ENCODE results near the gene IRF7.

The IRF7 gene

DNA sequence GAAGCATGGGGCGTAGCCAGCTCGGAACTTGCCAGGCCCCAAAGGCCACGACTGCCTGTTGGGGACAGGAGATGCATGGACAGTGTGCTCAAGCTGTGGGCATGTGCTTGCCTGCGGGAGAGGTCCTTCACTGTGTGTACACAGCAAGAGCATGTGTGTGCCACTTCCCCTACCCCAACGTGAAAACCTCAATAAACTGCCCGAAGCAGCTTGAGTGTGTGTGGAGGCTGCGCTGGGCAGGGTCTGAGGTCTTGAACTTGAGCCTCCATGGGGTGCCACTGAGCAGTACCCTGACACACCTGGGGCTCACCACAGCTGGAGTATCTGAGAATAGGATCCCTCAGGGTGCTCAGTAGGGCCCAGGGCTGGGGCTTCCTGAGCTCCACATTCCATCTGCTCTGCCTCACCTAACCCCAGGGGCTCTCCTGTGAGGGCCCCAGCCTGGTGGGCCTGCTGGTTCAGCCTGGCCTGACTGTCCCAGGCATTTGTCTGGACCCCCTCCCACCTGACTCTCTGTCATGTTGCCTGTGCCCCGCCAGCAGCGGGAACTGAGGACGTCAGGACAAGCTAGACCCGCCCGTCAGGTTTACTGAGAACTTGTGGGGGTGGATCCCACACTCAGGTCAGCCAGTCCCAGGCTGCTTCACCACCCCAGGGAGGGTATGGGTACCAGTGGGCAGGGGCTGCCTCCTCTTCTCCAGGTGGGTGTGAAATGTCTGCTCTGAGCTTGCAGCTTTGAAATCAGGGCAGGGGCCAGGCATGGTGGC, 51.8 kb downstream of the IRF7 start:
- no peak for DNase-seq (ENCODE audit: low read depth)

DNA sequence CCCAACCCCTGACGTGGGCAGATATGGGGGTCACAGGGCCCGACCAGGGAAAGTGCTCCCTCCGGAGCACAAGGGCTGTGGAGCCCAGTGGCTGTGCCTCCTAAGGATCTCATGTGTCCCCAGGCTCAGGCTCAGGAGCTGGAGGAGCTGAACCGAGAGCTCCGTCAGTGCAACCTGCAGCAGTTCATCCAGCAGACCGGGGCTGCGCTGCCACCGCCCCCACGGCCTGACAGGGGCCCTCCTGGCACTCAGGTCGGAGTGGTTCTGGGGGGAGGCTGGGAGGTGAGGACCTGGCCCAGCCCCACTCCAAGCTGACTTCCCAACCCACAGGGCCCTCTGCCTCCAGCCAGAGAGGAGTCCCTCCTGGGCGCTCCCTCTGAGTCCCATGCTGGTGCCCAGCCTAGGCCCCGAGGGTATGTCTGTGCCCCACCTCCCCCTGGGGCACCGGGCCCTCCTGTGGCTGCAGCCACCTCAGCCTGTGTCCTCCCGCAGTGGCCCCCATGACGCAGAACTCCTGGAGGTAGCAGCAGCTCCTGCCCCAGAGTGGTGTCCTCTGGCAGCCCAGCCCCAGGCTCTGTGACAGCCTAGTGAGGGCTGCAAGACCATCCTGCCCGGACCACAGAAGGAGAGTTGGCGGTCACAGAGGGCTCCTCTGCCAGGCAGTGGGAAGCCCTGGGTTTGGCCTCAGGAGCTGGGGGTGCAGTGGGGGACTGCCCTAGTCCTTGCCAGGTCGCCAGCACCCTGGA, 52.5 kb downstream of the IRF7 start:
- no peak for DNase-seq (ENCODE audit: low read depth)

Data from CMK (cell line).